Large intestine (tissue), 12 donors: ENCODE results near the gene PCDHB4. TPM values are rescaled to one million over a fixed set of nuclear protein-coding genes. Genes with fewer than 3 reads are reported as not detected.
"Not testable (repeated sequence)": the region's sequence is repeated elsewhere in the genome, so short reads cannot be mapped to it uniquely, and the experiment has no call there.

Experiments used
- DNase-seq, 2 donors: peaks; one replicate each; pipeline versions ENCODE4 v3.0.0 to v3.0.0-alpha.2; 2013
- H3K27ac ChIP-seq: one replicate; pipeline ENCODE4 v1.5.1; 2013; ENCODE audit warnings: low read length
- H3K27me3 ChIP-seq: 2 replicates; pipeline ENCODE4 v1.6.1; 2013; ENCODE audit warnings: low read length; ENCODE audit not compliant: control insufficient read depth, insufficient read depth
- H3K36me3 ChIP-seq: 2 replicates; pipeline ENCODE4 v1.6.1; 2013; ENCODE audit warnings: low read length; ENCODE audit not compliant: control insufficient read depth, insufficient read depth
- H3K4me1 ChIP-seq: one replicate; pipeline ENCODE4 v1.6.1; 2013; ENCODE audit warnings: low read length; ENCODE audit not compliant: control insufficient read depth, insufficient read depth
- H3K4me3 ChIP-seq: one replicate; pipeline ENCODE4 v1.5.1; 2013; ENCODE audit warnings: low read length
- H3K9me3 ChIP-seq: one replicate; pipeline ENCODE4 v1.6.1; 2013; ENCODE audit warnings: mild to moderate bottlenecking, low read depth, low read length, moderate library complexity; ENCODE audit not compliant: control insufficient read depth
- WGBS: methylation state at CpG from one replicate; pipeline ENCODE4 v1.1.5; 2013; ENCODE audit warnings: low lambda C conversion rate; ENCODE audit not compliant: insufficient coverage; 5-methylcytosine and 5-hydroxymethylcytosine counted together
- long read RNA-seq, 11 donors: transcript quantifications; one replicate each; lab custom pipeline, GENCODE V29; 2026
- polyA plus RNA-seq: library from polyadenylated mRNA; unstranded; fragments of 120-200 nt; gene quantifications from one replicate; pipeline ENCODE4 v1.2.1, GENCODE V29; 2013

PCDHB4 gene
- polyA plus RNA-seq, result 1.6 TPM
- long read RNA-seq, donor 1, partial matches to known transcripts, result 0 of 3 reads
- long read RNA-seq, donor 1, other reads (novel, unspliced or antisense), result 0 of 3 reads
- long read RNA-seq, donor 2, partial matches to known transcripts, result 0 of 3 reads
- long read RNA-seq, donor 2, other reads (novel, unspliced or antisense), result 0 of 3 reads
- long read RNA-seq, donor 3, result 0 reads
- long read RNA-seq, donor 4, result 0 reads
- long read RNA-seq, donor 5, partial matches to known transcripts, result 0 of 2 reads
- long read RNA-seq, donor 5, other reads (novel, unspliced or antisense), result 0 of 2 reads
- long read RNA-seq, donor 6, partial matches to known transcripts, result 0 of 3 reads
- long read RNA-seq, donor 6, other reads (novel, unspliced or antisense), result 0 of 3 reads
- long read RNA-seq, donor 7, partial matches to known transcripts, result 0 of 4 reads
- long read RNA-seq, donor 7, other reads (novel, unspliced or antisense), result 0 of 4 reads
- long read RNA-seq, donor 8, partial matches to known transcripts, result 0 of 4 reads
- long read RNA-seq, donor 8, other reads (novel, unspliced or antisense), result 0 of 4 reads
- long read RNA-seq, donor 9, partial matches to known transcripts, result 0 of 3 reads
- long read RNA-seq, donor 9, other reads (novel, unspliced or antisense), result 0 of 3 reads
- long read RNA-seq, donor 10, partial matches to known transcripts, result 0 of 3 reads
- long read RNA-seq, donor 10, other reads (novel, unspliced or antisense), result 0 of 3 reads
- long read RNA-seq, donor 11, partial matches to known transcripts, result 0 of 2 reads
- long read RNA-seq, donor 11, other reads (novel, unspliced or antisense), result 0 of 2 reads

GRCh38 chr5:141121563-141121962, at the start of gene PCDHB4:
Gene PCDHB4, plus strand, starts transcription at chr5:141121818. Its CDS starts 181 bp downstream, at chr5:141121999.
- WGBS, result 0% methylated on average over 1 of the region's 16 CpGs
- H3K27ac ChIP-seq, result no peak within 1 kb of the TSS
- no peak within 1 kb of the TSS for H3K4me3 ChIP-seq
- H3K36me3 ChIP-seq, result no peaks in the 10 kb centered on the region
- H3K9me3 ChIP-seq, result peaks cover 5% of the 10 kb centered on the region
- no peak for DNase-seq
- H3K4me1 ChIP-seq, result no peaks in the 10 kb centered on the region
- no peaks in the 10 kb centered on the region for H3K27me3 ChIP-seq

GRCh38 chr5:141077826-141078225, 43.8 kb upstream of the PCDHB4 start:
- DNase-seq, result no peak
- Histone ChIP-seq H3K4me1 (no peaks in the 10 kb centered on the region), H3K27ac (no peak overlapping the region), H3K9me3 (peaks cover 4% of the 10 kb centered on the region), H3K36me3 (no peaks in the 10 kb centered on the region), H3K27me3 (no peaks in the 10 kb centered on the region), H3K4me3 (no peak overlapping the region)
- 49% methylated on average over 5 of the region's 17 CpGs for WGBS

GRCh38 chr5:141082228-141082627, 39.4 kb upstream of the PCDHB4 start:
- no peak for DNase-seq
- H3K4me3 ChIP-seq, result no peak overlapping the region
- no peak overlapping the region for H3K27ac ChIP-seq
- no peaks in the 10 kb centered on the region for H3K36me3 ChIP-seq
- H3K27me3 ChIP-seq, result no peaks in the 10 kb centered on the region
- peaks cover 4% of the 10 kb centered on the region for H3K9me3 ChIP-seq
- no peaks in the 10 kb centered on the region for H3K4me1 ChIP-seq

GRCh38 chr5:141084487-141084989, 37.1 kb upstream of the PCDHB4 start:
- peak in 1 of 2 donors; percentile 14 for DNase-seq
- Histone ChIP-seq H3K27me3 (no peaks in the 10 kb centered on the region), H3K36me3 (no peaks in the 10 kb centered on the region), H3K4me3 (no peak overlapping the region), H3K9me3 (no peaks in the 10 kb centered on the region), H3K27ac (no peak overlapping the region), H3K4me1 (no peaks in the 10 kb centered on the region)
- WGBS, result 11% methylated on average over 7 of the region's 21 CpGs

GRCh38 chr5:141094481-141095262, 26.9 kb upstream of the PCDHB4 start, which contains the start of gene PCDHB2:
Gene PCDHB2, plus strand, starts transcription at chr5:141094615. Its CDS starts 176 bp downstream, at chr5:141094791.
- no peaks in the 10 kb centered on the region for H3K4me1 ChIP-seq
- H3K4me3 ChIP-seq, result peak within 1 kb of the TSS; percentile 26
- H3K27me3 ChIP-seq, result peaks cover 10% of the 10 kb centered on the region
- H3K27ac ChIP-seq, result no peak within 1 kb of the TSS
- DNase-seq, result no peak
- H3K9me3 ChIP-seq, result peaks cover 15% of the 10 kb centered on the region
- no CpG with 5 or more reads among the region's 29 CpGs for WGBS
- H3K36me3 ChIP-seq, result no peaks in the 10 kb centered on the region

GRCh38 chr5:141095263-141095641, 26.4 kb upstream of the PCDHB4 start:
- no CpG with 5 or more reads among the region's 12 CpGs for WGBS
- peak overlapping the region; percentile 1 for H3K4me3 ChIP-seq
- no peak overlapping the region for H3K27ac ChIP-seq
- H3K9me3 ChIP-seq, result peaks cover 11% of the 10 kb centered on the region
- peaks cover 10% of the 10 kb centered on the region for H3K27me3 ChIP-seq
- no peaks in the 10 kb centered on the region for H3K36me3 ChIP-seq
- DNase-seq, result no peak
- no peaks in the 10 kb centered on the region for H3K4me1 ChIP-seq

GRCh38 chr5:141096181-141096580, 25.4 kb upstream of the PCDHB4 start:
- not testable (repeated sequence) for H3K4me3 ChIP-seq, H3K4me1 ChIP-seq, DNase-seq, H3K9me3 ChIP-seq, H3K36me3 ChIP-seq, H3K27ac ChIP-seq
- no CpG with 5 or more reads among the region's 46 CpGs for whole genome bisulfite sequencing
- peaks cover 14% of the 10 kb centered on the region for H3K27me3 ChIP-seq

- H3K4me3 ChIP-seq, H3K9me3 ChIP-seq, H3K27ac ChIP-seq, DNase-seq, H3K4me1 ChIP-seq, H3K36me3 ChIP-seq: not testable (repeated sequence)
- peaks cover 17% of the 10 kb centered on the region for H3K27me3 ChIP-seq
- no CpG with 5 or more reads among the region's 38 CpGs for WGBS
Observed at GRCh38 chr5:141096586-141096985, 25.0 kb upstream of the PCDHB4 start.

- 0% methylated on average over 3 of the region's 19 CpGs for WGBS
- DNase-seq, result no peak
- Histone ChIP-seq H3K36me3 (no peaks in the 10 kb centered on the region), H3K9me3 (peaks cover 22% of the 10 kb centered on the region), H3K27ac (no peak within 1 kb of the TSS), H3K27me3 (peaks cover 10% of the 10 kb centered on the region), H3K4me3 (peak within 1 kb of the TSS; percentile 16), H3K4me1 (no peaks in the 10 kb centered on the region)
Observed at GRCh38 chr5:141100243-141100805, 21.3 kb upstream of the PCDHB4 start, which contains the start of gene PCDHB3. Gene PCDHB3, plus strand, starts transcription at chr5:141100473. Its CDS starts 177 bp downstream, at chr5:141100650.
